GM12878 (cell line): ENCODE data around the gene TSHZ1. TPM values are rescaled to one million over a fixed set of nuclear protein-coding genes. Genes with fewer than 3 reads are reported as not detected.

Experiments used
- ATAC-seq: fragments of 200-7000 bp; cut with Tn5 transposase; 3 replicates; pipeline ENCODE4 v1.9.1; 2020; ENCODE audit warnings: mild to moderate bottlenecking, moderate library complexity
- BruUV-seq: library from RNA; stranded (reverse); fragments of 400-500 nt; replicated peaks from 2 replicates; lab custom pipeline; 2021; lab: Mats Ljungman, UMichigan
- CTCF ChIA-PET: fragments of 300-600 bp; sonication (Branson Sonifier 250); formaldehyde crosslinking; extraction: SDS; loops from one replicate; lab custom pipeline; 2021; ENCODE audit warnings: inconsistent platforms; lab: Yijun Ruan, JAX
- POLR2A ChIA-PET: fragments of 350-600 bp; formaldehyde crosslinking; extraction: SDS; loops from one replicate; lab custom pipeline; 2021; ENCODE audit warnings: inconsistent platforms; lab: Charles Lee
- RAD21 ChIA-PET: fragments of 300-600 bp; sonication (Branson Sonifier 250); formaldehyde crosslinking; loops from one replicate; lab custom pipeline; 2023; ENCODE audit warnings: antibody characterized with exemption; ENCODE audit not compliant: unreplicated experiment; lab: Charles Lee
- SMC1A ChIA-PET: fragments of 300-600 bp; sonication (Branson Sonifier 250); formaldehyde crosslinking; loops from one replicate; lab custom pipeline; 2023; ENCODE audit not compliant: unreplicated experiment, uncharacterized antibody; lab: Charles Lee
- DNase-seq: peaks from one replicate; pipeline ENCODE4 v3.0.0-alpha.2; 2011; ENCODE audit warnings: low read depth, low spot score
- FAIRE-seq: peaks from 3 replicates; lab custom pipeline; 2011; peaks lifted over from hg19 to GRCh38; lab: Jason Lieb, UNC
- H2AFZ ChIP-seq: 2 replicates; pipeline ENCODE4 v1.6.0; 2011; ENCODE audit warnings: low read depth, low read length, control low read depth; ENCODE audit not compliant: control insufficient read depth
- H3K27ac ChIP-seq: 2 replicates; pipeline ENCODE4 v1.5.1; 2011; ENCODE audit warnings: control low read depth; ENCODE audit not compliant: control insufficient read depth, insufficient read depth
- H3K27me3 ChIP-seq, 2 experiments: replicated peaks in 1 of 2; 2 replicates each; pipeline versions ENCODE4 v1.6.0 to v1.6.1; 2011; ENCODE audit warnings: low read length in 1 of 2; ENCODE audit not compliant: control insufficient read depth in 2 of 2, insufficient read depth in 2 of 2
- H3K36me3 ChIP-seq, 2 experiments: 2 replicates each; pipeline ENCODE4 v1.5.1; 2011; ENCODE audit warnings: low read length in 1 of 2; ENCODE audit not compliant: control insufficient read depth in 2 of 2, insufficient read depth in 2 of 2
- H3K4me1 ChIP-seq: 2 replicates; pipeline ENCODE4 v1.6.1; 2011; ENCODE audit warnings: mild to moderate bottlenecking, low read length, moderate library complexity, mixed read lengths; ENCODE audit not compliant: control insufficient read depth, insufficient read depth
- H3K4me2 ChIP-seq: 2 replicates; pipeline ENCODE4 v1.6.0; 2011; ENCODE audit warnings: control low read depth; ENCODE audit not compliant: control insufficient read depth, insufficient read depth
- H3K4me3 ChIP-seq: fragments of 200-600 bp; sonication (generic); 2 replicates; pipeline ENCODE4 v1.5.1; 2016
- H3K79me2 ChIP-seq: 2 replicates; pipeline ENCODE4 v1.6.0; 2011; ENCODE audit warnings: low read length; ENCODE audit not compliant: control insufficient read depth, insufficient read depth
- H3K9ac ChIP-seq: 2 replicates; pipeline ENCODE4 v1.8.0; 2011; ENCODE audit warnings: low read length, control low read depth, mixed read lengths; ENCODE audit not compliant: control insufficient read depth, insufficient read depth
- H3K9me3 ChIP-seq: replicated peaks from 3 replicates; pipeline ENCODE4 v1.5.1; 2011; ENCODE audit warnings: mild to moderate bottlenecking, low read length; ENCODE audit not compliant: control insufficient read depth, insufficient read depth
- H4K20me1 ChIP-seq: 2 replicates; pipeline ENCODE4 v1.6.0; 2011; ENCODE audit not compliant: control insufficient read depth, insufficient read depth
- BCL11A ChIP-seq: IDR thresholded peaks from 2 replicates; pipeline ENCODE4 v1.6.1; 2011; ENCODE audit warnings: low read depth, low read length
- CHD1 ChIP-seq: IDR thresholded peaks from 2 replicates; pipeline ENCODE4 v1.6.1; 2012; ENCODE audit warnings: low read depth, low read length, improper control_type of control experiment
- CUX1 ChIP-seq: IDR thresholded peaks from 2 replicates; pipeline ENCODE4 v1.6.1; 2012; ENCODE audit warnings: improper control_type of control experiment, low read depth, low read length; ENCODE audit not compliant: insufficient replicate concordance
- FOXM1 ChIP-seq: IDR thresholded peaks from 2 replicates; pipeline ENCODE4 v1.6.1; 2012; ENCODE audit warnings: low read depth, mild to moderate bottlenecking, inconsistent platforms, low read length, moderate library complexity
- HSF1 ChIP-seq: fragments of 150-350 bp; IDR thresholded peaks from 2 replicates; pipeline ENCODE4 v1.6.1; 2014; ENCODE audit warnings: mild to moderate bottlenecking, low read depth, low read length
- MAX ChIP-seq: IDR thresholded peaks from 2 replicates; pipeline ENCODE4 v1.6.1; 2012; ENCODE audit warnings: low read depth, low read length, improper control_type of control experiment
- MTA2 ChIP-seq: fragments of 450-650 bp; IDR thresholded peaks from 2 replicates; pipeline ENCODE4 v1.6.1; 2016; ENCODE audit warnings: low read depth, mild to moderate bottlenecking, moderate library complexity
- NRF1 ChIP-seq: conservative IDR thresholded peaks from 2 replicates; pipeline ENCODE4 v1.6.1; 2011; ENCODE audit warnings: mild to moderate bottlenecking, low read depth, low read length, improper control_type of control experiment
- PAX8 ChIP-seq: fragments of 450-650 bp; IDR thresholded peaks from 2 replicates; pipeline ENCODE4 v1.6.1; 2017; ENCODE audit warnings: mild to moderate bottlenecking, moderate library complexity
- TBL1XR1 ChIP-seq: IDR thresholded peaks from 2 replicates; pipeline ENCODE4 v1.6.1; 2012; ENCODE audit warnings: low read depth, low read length, improper control_type of control experiment
- TCF3 ChIP-seq: IDR thresholded peaks from 2 replicates; pipeline ENCODE4 v1.6.1; 2012; ENCODE audit warnings: low read depth, mild to moderate bottlenecking, low read length, borderline replicate concordance; ENCODE audit not compliant: insufficient read depth
- TCF7 ChIP-seq: IDR thresholded peaks from 2 replicates; pipeline ENCODE4 v1.6.1; 2014; ENCODE audit warnings: antibody characterized with exemption, borderline replicate concordance
- ZBTB33 ChIP-seq: fragments of 450-650 bp; IDR thresholded peaks from 2 replicates; pipeline ENCODE4 v1.6.1; 2017; ENCODE audit warnings: mild to moderate bottlenecking
- WGBS: methylation state at CpG from one replicate; pipeline ENCODE4 v1.1.6; 2016; ENCODE audit warnings: low lambda C conversion rate; ENCODE audit not compliant: insufficient replicate concordance, insufficient coverage; ENCODE audit errors: missing lambda C conversion rate; 5-methylcytosine and 5-hydroxymethylcytosine counted together
- in situ Hi-C: fragments of 300-500 bp; cut with MboI; formaldehyde crosslinking; loops from 9 replicates; pipeline ENCODE4 v1.14.3; 2018; ENCODE audit warnings: mixed read lengths
- intact Hi-C: fragments of 100-400 bp; cut with micrococcal nuclease; formaldehyde crosslinking; loops from one replicate; pipeline ENCODE4 v1.14.2; 2022; ENCODE audit not compliant: unreplicated experiment
- polyA plus RNA-seq, 11 experiments: library from polyadenylated mRNA; depleted of rRNA in 4 of 11; unstranded in 6 of 11; stranded (reverse) in 5 of 11; fragments of >200 nt; fragmentation: Nextera tagmentation in 4 of 11; fragmentation: Illumina TruSeq in 1 of 11; extraction: Ambion mirVana in 4 of 11; extraction: Trizol in 1 of 11; gene quantifications; 1 replicate in 1 of 11; 2 replicates in 10 of 11; pipeline versions ENCODE4 v1.2.1 to v1.2.3, GENCODE V29; 2011 to 2016; ENCODE audit warnings: inconsistent platforms in 2 of 11, missing spikeins in 2 of 11, low read depth in 1 of 11
- total RNA-seq, 4 experiments: library from RNA; depleted of rRNA in 3 of 4; stranded (reverse); fragments of >200 nt in 3 of 4; fragmentation: Illumina TruSeq in 1 of 4; extraction: Trizol in 1 of 4; gene quantifications; 2 replicates each; pipeline versions ENCODE4 v1.2.1 to v1.2.3, GENCODE V29; 2013 to 2021

The TSHZ1 gene
- total and polyA plus RNA-seq, 10 of the 15 experiments (the other 5 are each of a cell fraction or from before 2014, with no cell fraction given): 2.2 to 15.2 (median 5.1) TPM

DNA sequence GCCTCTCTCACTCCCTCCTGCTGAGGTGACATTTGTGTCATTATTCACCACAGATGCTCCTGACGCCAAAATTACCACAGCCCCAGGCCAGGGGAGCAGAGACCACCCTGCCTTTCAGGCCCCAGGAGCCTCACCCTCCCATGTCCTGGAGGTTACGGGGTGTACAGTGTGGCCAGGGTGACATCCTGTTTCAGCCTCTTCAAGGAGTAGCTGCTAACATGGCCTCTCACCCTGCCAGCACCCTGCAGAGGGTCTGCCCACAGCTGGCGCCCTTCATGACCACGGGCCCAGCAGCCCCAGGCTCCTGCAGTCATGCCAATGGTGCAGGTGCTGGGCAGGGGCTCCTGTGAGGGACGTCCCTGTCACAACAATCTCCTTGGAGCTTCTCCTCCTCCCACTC is 124.3 kb downstream of the TSHZ1 start (continued):
- TF ChIP-seq ZBTB33 (no peak), MAX (no peak), FOXM1 (no peak), TBL1XR1 (no peak), NRF1 (no peak)

GRCh38 chr18:75335511-75335910 is 124.9 kb downstream of the TSHZ1 start:
- CTCF ChIA-PET: no interaction called here
- WGBS: 36% methylated on average over 6 of the region's 6 CpGs
- in situ Hi-C loops: no loop called here
- Histone ChIP-seq H3K79me2 (no peaks in the 10 kb centered on the region), H2AFZ (no peak overlapping the region), H3K9me3 (no peaks in the 10 kb centered on the region), H3K4me1 (no peaks in the 10 kb centered on the region), H3K4me3 (no peak overlapping the region), H3K4me2 (no peak overlapping the region), H3K27ac (no peak overlapping the region), H3K36me3 (no peaks in the 10 kb centered on the region), H3K9ac (no peak overlapping the region), H3K27me3 (no peaks in the 10 kb centered on the region), H4K20me1 (no peaks in the 10 kb centered on the region)
- SMC1A ChIA-PET: no interaction called here
- intact Hi-C loops: no loop called here
- no peak for DNase-seq
- no peak for FAIRE-seq
- TF ChIP-seq MTA2: no peak
- TF ChIP-seq CHD1: no peak
- no peak for TF ChIP-seq BCL11A
- TF ChIP-seq PAX8: no peak
- no peak for TF ChIP-seq TCF3
- no peak for TF ChIP-seq CUX1
- no peak for TF ChIP-seq HSF1
- TF ChIP-seq TCF7: no peak
- POLR2A ChIA-PET: interaction anchor here (1.0 kb wide), 1 partner anchor 120 kb away, joined by 5 read pairs; no protein-coding TSS in a partner anchor
- ATAC-seq: no peak
- BruUV-seq: no TSS peak
- RAD21 ChIA-PET: no interaction called here
